ENCODE measurements around the gene SOCS3. TPM values are rescaled to one million over a fixed set of nuclear protein-coding genes. Genes with fewer than 3 reads are reported as not detected.
A peak's percentile ranks its signal among the peaks of the same experiment; 100 is the strongest.

The SOCS3 gene
- total RNA-seq, 1 experiment from 2014 or later = 53.1 TPM

- DNase-seq (ENCODE audit: low read depth, low spot score) (no peak), ATAC-seq (no peak)
- H3K27me3 ChIP-seq (ENCODE audit: control insufficient read depth, insufficient read depth, low read length) = no peaks in the 10 kb centered on the region
- H3K4me3 ChIP-seq (ENCODE audit: low read depth in 2 of 2, low read length in 2 of 2) = no peak overlapping the region
- BruUV-seq (replicated peaks) = no TSS peak
- H3K4me1 ChIP-seq (ENCODE audit: control insufficient read depth, insufficient read depth, low read length) = peaks cover 54% of the 10 kb centered on the region
- in situ Hi-C loops (cut with HindIII; ENCODE audit: low pct_unique_long_range_greater_than_20kb, low sequenced_read_pairs) (no loop called here), intact Hi-C loops (cut with micrococcal nuclease; ENCODE audit: unreplicated experiment) (no loop called here)
- POLR2A ChIA-PET = interaction anchor here (0.5 kb wide), 1 partner anchor 22 kb away, joined by 12 read pairs; the partner anchor contains the start of gene SOCS3
- CTCF ChIA-PET = no interaction called here
- TF ChIP-seq SIN3A (IDR thresholded peaks at IDR 0.05; ENCODE audit: borderline replicate concordance, insufficient read depth, low read depth, low read length) (no peak), REST (IDR thresholded peaks at IDR 0.05; ENCODE audit: insufficient read depth in 1 of 2, low read depth in 2 of 2, low read length in 1 of 2) (no peak), CTCF (IDR thresholded peaks at IDR 0.05) (no peak)
- H3K9me3 ChIP-seq (ENCODE audit: control insufficient read depth, insufficient read depth, low read depth, low read length) = no peaks in the 10 kb centered on the region
- H3K27ac ChIP-seq (ENCODE audit: low read length) = peak overlapping the region; percentile 52; the same call in 1 of the 2 replicates
- no peaks in the 10 kb centered on the region for H3K36me3 ChIP-seq (ENCODE audit: control insufficient read depth, insufficient read depth, low read length)
Measured at GRCh38 chr17:78337244-78338109, 22.4 kb downstream of the SOCS3 start.

GRCh38 chr17:78335209-78335608 lies 24.7 kb downstream of the SOCS3 start:
- Histone ChIP-seq H3K4me3 (ENCODE audit: low read depth in 2 of 2, low read length in 2 of 2) (no peak overlapping the region), H3K36me3 (ENCODE audit: control insufficient read depth, insufficient read depth, low read length) (no peaks in the 10 kb centered on the region), H3K4me1 (ENCODE audit: control insufficient read depth, insufficient read depth, low read length) (peaks cover 53% of the 10 kb centered on the region), H3K27me3 (ENCODE audit: control insufficient read depth, insufficient read depth, low read length) (no peaks in the 10 kb centered on the region), H3K27ac (ENCODE audit: low read length) (peak overlapping the region; percentile 79), H3K9me3 (ENCODE audit: control insufficient read depth, insufficient read depth, low read depth, low read length) (no peaks in the 10 kb centered on the region)
- intact Hi-C loops (cut with micrococcal nuclease; ENCODE audit: unreplicated experiment) (no loop called here), in situ Hi-C loops (cut with HindIII; ENCODE audit: low pct_unique_long_range_greater_than_20kb, low sequenced_read_pairs) (no loop called here)
- CTCF ChIA-PET = interaction anchor here (0.9 to 1.0 kb wide), 2 partner anchors 21 to 23 kb away, joined by 3 to 4 read pairs; no protein-coding TSS in a partner anchor
- no peak for ATAC-seq
- DNase-seq (ENCODE audit: low read depth, low spot score) = no peak
- no TSS peak for BruUV-seq (replicated peaks)
- no peak for TF ChIP-seq CTCF (IDR thresholded peaks at IDR 0.05)
- TF ChIP-seq REST (IDR thresholded peaks at IDR 0.05; ENCODE audit: insufficient read depth in 1 of 2, low read depth in 2 of 2, low read length in 1 of 2) = no peak
- TF ChIP-seq TCF7L2 (IDR thresholded peaks at IDR 0.05; ENCODE audit: low read depth, low read length) = no peak
- no peak for TF ChIP-seq POLR2AphosphoS5 (IDR thresholded peaks at IDR 0.05; ENCODE audit: low read depth, low read length)
- TF ChIP-seq SIN3A (IDR thresholded peaks at IDR 0.05; ENCODE audit: borderline replicate concordance, insufficient read depth, low read depth, low read length) = no peak
- POLR2A ChIA-PET = interaction anchor here (0.5 kb wide), 2 partner anchors 9 to 19 kb away, joined by 3 read pairs; no protein-coding TSS in a partner anchor
